WTC11 (cell line): ENCODE measurements around the gene TMEM30A. TPM values are rescaled to one million over a fixed set of nuclear protein-coding genes. Genes with fewer than 3 reads are reported as not detected.

Experiments
- ATAC-seq: fragments of 200-7000 bp; cut with Tn5 transposase; 2 replicates; pipeline ENCODE4 v1.10.0; 2021; ENCODE audit warnings: mild to moderate bottlenecking, moderate library complexity
- CTCF ChIA-PET: fragments of 300-600 bp; sonication (Branson Sonifier 250); formaldehyde crosslinking; loops from one replicate; lab custom pipeline; 2021; ENCODE audit warnings: antibody characterized with exemption; lab: Charles Lee
- POLR2A ChIA-PET: fragments of 350-600 bp; sonication (Branson Sonifier 250); formaldehyde crosslinking; loops from one replicate; lab custom pipeline; 2021; ENCODE audit warnings: antibody characterized with exemption; lab: Charles Lee
- DNase-seq: peaks from one replicate; pipeline ENCODE4 v3.0.0; 2021; ENCODE audit warnings: low spot score
- H3K27ac Mint-ChIP-seq: 2 replicates; pipeline ENCODE4 v1.8.0; 2021; ENCODE audit warnings: mixed read lengths
- H3K27me3 Mint-ChIP-seq: 2 replicates; pipeline ENCODE4 v1.8.0; 2021; ENCODE audit warnings: low read depth, mild to moderate bottlenecking, moderate library complexity, mixed read lengths
- H3K36me3 Mint-ChIP-seq: 2 replicates; pipeline ENCODE4 v1.8.0; 2021; ENCODE audit warnings: mixed read lengths
- H3K4me1 Mint-ChIP-seq: 2 replicates; pipeline ENCODE4 v1.8.0; 2022; ENCODE audit warnings: mixed read lengths
- H3K4me3 Mint-ChIP-seq: 2 replicates; pipeline ENCODE4 v1.8.0; 2021; ENCODE audit warnings: mild to moderate bottlenecking, moderate library complexity, mixed read lengths
- H3K9me3 Mint-ChIP-seq: 2 replicates; pipeline ENCODE4 v1.8.0; 2021; ENCODE audit warnings: mixed read lengths
- ATF2 ChIP-seq: sonication (generic); formaldehyde crosslinking; IDR thresholded peaks from 2 replicates; pipeline ENCODE4 v1.8.1; 2022; ENCODE audit warnings: low read depth, missing genetic modification reagents, borderline replicate concordance
- CBFB ChIP-seq: sonication (generic); formaldehyde crosslinking; IDR thresholded peaks from 2 replicates; pipeline ENCODE4 v1.8.1; 2022; ENCODE audit warnings: mild to moderate bottlenecking, low read depth, missing genetic modification reagents
- CDX4 ChIP-seq: fragments of 250-450 bp; sonication (Bioruptor Pico); IDR thresholded peaks from 2 replicates; pipeline ENCODE4 v1.9.0; 2021; ENCODE audit warnings: moderate library complexity, mild to moderate bottlenecking, inconsistent platforms, borderline replicate concordance
- CTCF ChIP-seq: fragments of 200-600 bp; IDR thresholded peaks from 2 replicates; pipeline ENCODE4 v1.8.0; 2022; ENCODE audit warnings: antibody characterized with exemption
- EMX1 ChIP-seq: fragments of 250-450 bp; sonication (Bioruptor Pico); IDR thresholded peaks from 2 replicates; pipeline ENCODE4 v1.8.0; 2021; ENCODE audit warnings: mild to moderate bottlenecking
- ERG ChIP-seq: fragments of 250-450 bp; sonication (Bioruptor Pico); IDR thresholded peaks from 2 replicates; pipeline ENCODE4 v1.8.0; 2021; ENCODE audit warnings: mild to moderate bottlenecking
- ESRRA ChIP-seq: sonication (generic); formaldehyde crosslinking; IDR thresholded peaks from 2 replicates; pipeline ENCODE4 v1.8.1; 2022; ENCODE audit warnings: mild to moderate bottlenecking, missing genetic modification reagents, borderline replicate concordance
- ETV6 ChIP-seq: sonication (generic); formaldehyde crosslinking; IDR thresholded peaks from 2 replicates; pipeline ENCODE4 v1.8.1; 2022; ENCODE audit warnings: mild to moderate bottlenecking, missing genetic modification reagents
- JUN ChIP-seq: sonication (generic); formaldehyde crosslinking; IDR thresholded peaks from 2 replicates; pipeline ENCODE4 v1.8.0; 2023; ENCODE audit warnings: mild to moderate bottlenecking, missing genetic modification reagents
- NFATC4 ChIP-seq: fragments of 250-450 bp; sonication (Bioruptor Pico); IDR thresholded peaks from 2 replicates; pipeline ENCODE4 v1.9.0; 2021; ENCODE audit warnings: mild to moderate bottlenecking
- NR3C1 ChIP-seq: sonication (generic); formaldehyde crosslinking; conservative IDR thresholded peaks from 2 replicates; pipeline ENCODE4 v1.8.1; 2023; ENCODE audit warnings: low read depth, mild to moderate bottlenecking, missing genetic modification reagents
- OVOL2 ChIP-seq: fragments of 250-450 bp; sonication (Bioruptor Pico); IDR thresholded peaks from 2 replicates; pipeline ENCODE4 v1.9.0; 2021; ENCODE audit warnings: mild to moderate bottlenecking, borderline replicate concordance
- PRDM15 ChIP-seq: sonication (generic); formaldehyde crosslinking; IDR thresholded peaks from 2 replicates; pipeline ENCODE4 v1.8.0; 2022; ENCODE audit warnings: missing genetic modification reagents
- USF1 ChIP-seq: sonication (generic); formaldehyde crosslinking; IDR thresholded peaks from 2 replicates; pipeline ENCODE4 v1.8.0; 2022; ENCODE audit warnings: mild to moderate bottlenecking, missing genetic modification reagents
- ZNF121 ChIP-seq: sonication (generic); formaldehyde crosslinking; IDR thresholded peaks from 2 replicates; pipeline ENCODE4 v1.8.0; 2023; ENCODE audit warnings: missing genetic modification reagents
- ZNF416 ChIP-seq: fragments of 250-450 bp; sonication (Bioruptor Pico); IDR thresholded peaks from 2 replicates; pipeline ENCODE4 v1.9.0; 2021; ENCODE audit warnings: mild to moderate bottlenecking, inconsistent platforms
- ZSCAN18 ChIP-seq: fragments of 250-450 bp; sonication (Bioruptor Pico); IDR thresholded peaks from 2 replicates; pipeline ENCODE4 v2.1.2; 2022; ENCODE audit warnings: mild to moderate bottlenecking, moderate library complexity
- total RNA-seq: library from RNA; stranded (reverse); gene quantifications from 3 replicates; pipeline ENCODE4 v1.2.3, GENCODE V29; 2021

TMEM30A gene
- total RNA-seq, 1 experiment from 2014 or later, result 81.2 TPM

- H3K36me3 Mint-ChIP-seq, result no peaks in the 10 kb centered on the region
- DNase-seq, result no peak
- peaks cover 58% of the 10 kb centered on the region for H3K27me3 Mint-ChIP-seq
- TF ChIP-seq ESRRA (no peak), ATF2 (CRISPR knock-in tag) (no peak), PRDM15 (CRISPR knock-in tag) (no peak), JUN (CRISPR knock-in tag) (no peak), EMX1 (CRISPR knock-in tag) (no peak), ZSCAN18 (CRISPR knock-in tag) (no peak)
- TF ChIP-seq, all 79 proteins: peak for 0
- ATAC-seq, result no peak
- CTCF ChIA-PET, result interaction anchor here (0.5 to 3.2 kb wide), 79 partner anchors 8 to 1491 kb away, joined by 3 to 23 read pairs (median 4); no protein-coding TSS in a partner anchor
- H3K4me3 Mint-ChIP-seq, result peak overlapping the region; percentile 85
- H3K9me3 Mint-ChIP-seq, result no peaks in the 10 kb centered on the region
- POLR2A ChIA-PET, result no interaction called here
- H3K27ac Mint-ChIP-seq, result peak overlapping the region; percentile 17; the same call in 1 of the 2 replicates
- peaks cover 78% of the 10 kb centered on the region for H3K4me1 Mint-ChIP-seq
Observed at GRCh38 chr6:75209184-75209723, 75.3 kb downstream of the TMEM30A start.

- Mint-ChIP-seq H3K4me3 (peak overlapping the region; percentile 85), H3K9me3 (no peaks in the 10 kb centered on the region), H3K27ac (no peak overlapping the region), H3K4me1 (peaks cover 79% of the 10 kb centered on the region), H3K36me3 (no peaks in the 10 kb centered on the region), H3K27me3 (peaks cover 65% of the 10 kb centered on the region)
- ChIA-PET CTCF (interaction anchor here (0.5 to 3.2 kb wide), 92 partner anchors 9 to 1606 kb away, joined by 3 to 23 read pairs (median 4); partner anchors contain the start of gene COX7A2), POLR2A (no interaction called here)
- ATAC-seq, result peak; percentile 38
- DNase-seq, result peak; percentile 90
- TF ChIP-seq ERG, result no peak
- no peak for TF ChIP-seq OVOL2
- no peak for TF ChIP-seq NR3C1
- TF ChIP-seq CDX4 (CRISPR knock-in tag), result no peak
- TF ChIP-seq USF1 (CRISPR knock-in tag), result no peak
- TF ChIP-seq CTCF, result peak; percentile 72
- no peak for TF ChIP-seq ZNF121 (CRISPR knock-in tag)
- TF ChIP-seq NFATC4 (CRISPR knock-in tag), result no peak
- no peak for TF ChIP-seq ZNF416
- TF ChIP-seq ETV6 (CRISPR knock-in tag), result no peak
- TF ChIP-seq CBFB, result no peak
- TF ChIP-seq ATF2 (CRISPR knock-in tag), result no peak
- no peak for TF ChIP-seq EMX1 (CRISPR knock-in tag)
Observed at GRCh38 chr6:75208298-75209183, 76.1 kb downstream of the TMEM30A start.
